Esophagus muscularis mucosa (tissue), 4 donors: ENCODE measurements around the gene NUP214. TPM values are rescaled to one million over a fixed set of nuclear protein-coding genes. Genes with fewer than 3 reads are reported as not detected.

Experiments
- DNase-seq: peaks from one replicate; pipeline ENCODE4 v3.0.0-alpha.2; 2017; ENCODE audit errors: extremely low spot score
- H3K27ac ChIP-seq, 4 donors: fragments of 200-600 bp; sonication (generic); replicated peaks in 1 of 4; 1 replicate in 3 of 4; 2 replicates in 1 of 4; pipeline ENCODE4 v1.5.1; 2016 to 2019; ENCODE audit warnings: mild to moderate bottlenecking in 1 of 4
- H3K27me3 ChIP-seq, 4 donors: fragments of 200-600 bp; sonication (generic); one replicate each; pipeline versions ENCODE4 v1.5.1 to v1.6.0; 2016 to 2019
- H3K36me3 ChIP-seq, 4 donors: fragments of 200-600 bp; sonication (generic); one replicate each; pipeline ENCODE4 v1.5.1; 2016 to 2019
- H3K4me1 ChIP-seq, 4 donors: fragments of 200-600 bp; sonication (generic); one replicate each; pipeline ENCODE4 v1.5.1; 2016 to 2019
- H3K4me3 ChIP-seq, 4 donors: fragments of 200-600 bp; sonication (generic); 1 replicate in 2 of 4; 2 replicates in 2 of 4; pipeline ENCODE4 v1.5.1; 2016 to 2019; ENCODE audit warnings: mild to moderate bottlenecking in 4 of 4, moderate library complexity in 1 of 4
- H3K9me3 ChIP-seq, 4 donors: fragments of 200-600 bp; sonication (generic); 1 replicate in 3 of 4; 2 replicates in 1 of 4; pipeline ENCODE4 v1.5.1; 2016 to 2019
- EP300 ChIP-seq: sonication (generic); formaldehyde crosslinking; IDR thresholded peaks from one replicate; pipeline ENCODE4 v1.6.1; 2017; ENCODE audit warnings: antibody characterized with exemption
- POLR2A ChIP-seq: fragments of 450-650 bp; IDR thresholded peaks from one replicate; pipeline ENCODE4 v1.6.1; 2017; ENCODE audit warnings: antibody characterized with exemption, moderate library complexity, mild to moderate bottlenecking, low read depth
- POLR2AphosphoS5 ChIP-seq, 2 donors: sonication (generic); formaldehyde crosslinking; IDR thresholded peaks; one replicate each; pipeline ENCODE4 v1.6.1; 2017; ENCODE audit warnings: antibody characterized with exemption in 2 of 2
- WGBS: methylation state at CpG from one replicate; pipeline ENCODE4 v1.1.5; 2018; 5-methylcytosine and 5-hydroxymethylcytosine counted together
- intact Hi-C: fragments of 100-400 bp; cut with DNase I; formaldehyde crosslinking; loops from one replicate; pipeline ENCODE4 v1.15.1; 2023
- total RNA-seq, 4 donors: library from RNA; depleted of rRNA; stranded (reverse); fragments of >200 nt; gene quantifications; one replicate each; pipeline versions ENCODE4 v1.1.0 to v1.2.1, GENCODE V29; 2016
- TF ChIP-seq, protein P1 (sequence below), 3 experiments: fragments of 200-600 bp in 2 of 3; fragments of 450-650 bp in 1 of 3; sonication (generic) in 2 of 3; IDR thresholded peaks; one replicate each; pipeline ENCODE4 v1.5.1; 2017 to 2019; ENCODE audit warnings: antibody characterized with exemption in 3 of 3, mild to moderate bottlenecking in 2 of 3, moderate library complexity in 1 of 3

NUP214 gene
- total RNA-seq, 4 donors from 2014 or later = 26.4 to 36.2 (median 28.7) TPM

DNA sequence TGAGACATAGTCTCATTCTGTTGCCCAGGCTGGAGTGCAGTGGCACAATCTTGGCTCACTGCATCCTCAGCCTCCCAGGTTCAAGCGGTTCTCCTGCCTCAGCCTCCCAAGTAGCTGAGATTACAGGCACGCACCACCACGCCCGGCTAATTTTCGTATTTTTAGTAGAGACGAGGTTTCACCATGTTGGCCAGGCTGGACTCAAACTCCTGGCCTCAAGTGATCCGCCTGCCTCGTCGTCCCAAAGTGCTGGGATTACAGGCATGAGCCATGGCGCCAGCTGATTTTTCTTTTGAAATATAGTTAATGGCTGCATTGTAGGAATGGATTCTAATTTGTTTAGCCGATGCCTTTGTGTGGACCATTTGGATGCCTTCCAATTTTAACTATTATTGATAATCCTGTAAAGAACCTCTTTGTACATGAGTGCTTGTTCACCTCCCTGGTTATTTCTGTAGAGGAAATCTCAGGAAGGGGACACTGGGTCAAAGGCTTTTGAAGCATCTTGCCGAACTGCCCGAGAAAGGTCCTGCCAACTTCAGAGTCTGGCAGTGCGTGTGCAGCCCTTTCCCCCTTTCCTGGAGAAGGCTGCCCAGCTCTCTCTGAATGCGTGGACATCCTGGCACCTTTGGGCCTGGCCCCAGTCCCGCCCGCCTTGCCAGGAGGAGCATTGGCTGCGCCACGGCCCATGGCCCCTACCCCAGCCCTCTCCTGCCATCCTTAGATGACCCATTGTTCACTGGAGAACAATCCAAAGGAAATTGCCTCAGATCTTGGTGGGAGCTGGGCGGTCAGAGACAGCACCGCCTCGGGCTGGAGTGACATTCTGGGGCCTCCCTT is 8.9 kb upstream of the NUP214 start:
- 83% methylated on average over 22 of the region's 22 CpGs for WGBS
- Histone ChIP-seq H3K4me3 (no peak overlapping the region), H3K27me3 (peaks cover 0 to 24% (median 0%) of the 10 kb centered on the region in 4 donors), H3K27ac (peak overlapping the region in 3 of 4 donors; percentile 38 to 66 (median 44)), H3K36me3 (peaks cover 0 to 68% (median 10%) of the 10 kb centered on the region in 4 donors), H3K9me3 (no peaks in the 10 kb centered on the region), H3K4me1 (peaks cover 0 to 17% (median 6%) of the 10 kb centered on the region in 4 donors)
- TF ChIP-seq POLR2A (no peak), EP300 (no peak), POLR2AphosphoS5 (IDR thresholded peaks at IDR 0.05) (no peak)
- TF ChIP-seq, protein P1, sequence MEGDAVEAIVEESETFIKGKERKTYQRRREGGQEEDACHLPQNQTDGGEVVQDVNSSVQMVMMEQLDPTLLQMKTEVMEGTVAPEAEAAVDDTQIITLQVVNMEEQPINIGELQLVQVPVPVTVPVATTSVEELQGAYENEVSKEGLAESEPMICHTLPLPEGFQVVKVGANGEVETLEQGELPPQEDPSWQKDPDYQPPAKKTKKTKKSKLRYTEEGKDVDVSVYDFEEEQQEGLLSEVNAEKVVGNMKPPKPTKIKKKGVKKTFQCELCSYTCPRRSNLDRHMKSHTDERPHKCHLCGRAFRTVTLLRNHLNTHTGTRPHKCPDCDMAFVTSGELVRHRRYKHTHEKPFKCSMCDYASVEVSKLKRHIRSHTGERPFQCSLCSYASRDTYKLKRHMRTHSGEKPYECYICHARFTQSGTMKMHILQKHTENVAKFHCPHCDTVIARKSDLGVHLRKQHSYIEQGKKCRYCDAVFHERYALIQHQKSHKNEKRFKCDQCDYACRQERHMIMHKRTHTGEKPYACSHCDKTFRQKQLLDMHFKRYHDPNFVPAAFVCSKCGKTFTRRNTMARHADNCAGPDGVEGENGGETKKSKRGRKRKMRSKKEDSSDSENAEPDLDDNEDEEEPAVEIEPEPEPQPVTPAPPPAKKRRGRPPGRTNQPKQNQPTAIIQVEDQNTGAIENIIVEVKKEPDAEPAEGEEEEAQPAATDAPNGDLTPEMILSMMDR (IDR thresholded peaks at IDR 0.05) = no peak
- no peak for DNase-seq
- intact Hi-C loops = no loop called here

- H3K27me3 ChIP-seq = peaks cover 0 to 19% (median 0%) of the 10 kb centered on the region in 4 donors
- H3K27ac ChIP-seq = peak overlapping the region; percentile 11 to 66 (median 41)
- 66% methylated on average over 13 of the region's 13 CpGs for WGBS
- peaks cover 0 to 12% (median 2%) of the 10 kb centered on the region in 4 donors for H3K4me1 ChIP-seq
- H3K36me3 ChIP-seq = peaks cover 0 to 68% (median 10%) of the 10 kb centered on the region in 4 donors
- no peak overlapping the region for H3K4me3 ChIP-seq
- no peaks in the 10 kb centered on the region for H3K9me3 ChIP-seq
- intact Hi-C loops = no loop called here
- TF ChIP-seq POLR2AphosphoS5 (IDR thresholded peaks at IDR 0.05) (no peak), POLR2A (no peak), EP300 (no peak)
- TF ChIP-seq, protein P1 (IDR thresholded peaks at IDR 0.05) = no peak
- no peak for DNase-seq
Observed at GRCh38 chr9:131117121-131117761, 8.1 kb upstream of the NUP214 start.

DNA sequence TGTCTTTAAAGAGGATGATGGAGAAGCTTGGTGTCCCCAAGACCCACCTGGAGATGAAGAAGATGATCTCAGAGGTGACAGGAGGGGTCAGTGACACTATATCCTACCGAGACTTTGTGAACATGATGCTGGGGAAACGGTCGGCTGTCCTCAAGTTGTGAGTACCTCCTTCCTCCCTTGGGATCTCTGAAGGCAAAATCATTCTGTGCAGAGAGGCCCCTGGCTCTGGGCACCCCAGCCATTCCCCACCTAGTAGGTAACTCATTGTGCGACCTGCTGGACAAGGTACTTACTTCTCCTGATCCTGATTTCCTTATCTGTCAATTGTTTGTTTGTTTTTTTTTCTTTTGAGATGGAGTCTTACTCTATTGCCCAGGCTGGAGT is 7.6 kb upstream of the NUP214 start:
- Histone ChIP-seq H3K4me3 (no peak overlapping the region), H3K4me1 (peaks cover 0 to 7% (median 2%) of the 10 kb centered on the region in 4 donors), H3K36me3 (peaks cover 0 to 69% (median 10%) of the 10 kb centered on the region in 4 donors), H3K27ac (peak overlapping the region in 3 of 4 donors; percentile 38 to 66 (median 44)), H3K27me3 (peaks cover 0 to 19% (median 0%) of the 10 kb centered on the region in 4 donors), H3K9me3 (no peaks in the 10 kb centered on the region)
- intact Hi-C loops = no loop called here
- TF ChIP-seq, protein P1 (IDR thresholded peaks at IDR 0.05) = no peak
- no peak for TF ChIP-seq POLR2A
- TF ChIP-seq EP300 = no peak
- TF ChIP-seq POLR2AphosphoS5 (IDR thresholded peaks at IDR 0.05) = no peak
- DNase-seq = no peak
- 87% methylated on average over 4 of the region's 4 CpGs for WGBS

GRCh38 chr9:131119600-131119999 is 5.8 kb upstream of the NUP214 start:
- no peaks in the 10 kb centered on the region for H3K9me3 ChIP-seq
- H3K27me3 ChIP-seq = peaks cover 0 to 19% (median 0%) of the 10 kb centered on the region in 4 donors
- no peak for TF ChIP-seq POLR2AphosphoS5 (IDR thresholded peaks at IDR 0.05)
- no peak for TF ChIP-seq POLR2A
- TF ChIP-seq, protein P1 (IDR thresholded peaks at IDR 0.05) = no peak
- no peak for TF ChIP-seq EP300
- intact Hi-C loops = no loop called here
- peaks cover 3 to 9% (median 5%) of the 10 kb centered on the region in 4 donors for H3K4me1 ChIP-seq
- DNase-seq = no peak
- no peak overlapping the region for H3K27ac ChIP-seq
- no peak overlapping the region for H3K4me3 ChIP-seq
- peaks cover 0 to 64% (median 10%) of the 10 kb centered on the region in 4 donors for H3K36me3 ChIP-seq
- 95% methylated on average over 6 of the region's 8 CpGs for WGBS
